ENCODE results near the gene WNK2. TPM values are rescaled to one million over a fixed set of nuclear protein-coding genes. Genes with fewer than 3 reads are reported as not detected.
"Not testable (repeated sequence)": the region's sequence is repeated elsewhere in the genome, so short reads cannot be mapped to it uniquely, and the experiment has no call there.

WNK2 gene
- polyA plus RNA-seq, 1 donor, result 80.4 TPM

- WGBS (ENCODE audit: insufficient coverage, low lambda C conversion rate), result 83% methylated on average over 4 of the region's 8 CpGs
- H3K4me3 ChIP-seq (ENCODE audit: low read length); H3K9me3 ChIP-seq (ENCODE audit: control insufficient read depth, low read depth, low read length); H3K27ac ChIP-seq (ENCODE audit: low read length); H3K27me3 ChIP-seq (ENCODE audit: control insufficient read depth, insufficient read depth, low read length); H3K4me1 ChIP-seq (ENCODE audit: control insufficient read depth, insufficient read depth, low read length); DNase-seq; H3K36me3 ChIP-seq (ENCODE audit: control insufficient read depth, insufficient read depth, low read length): not testable (repeated sequence)
Observed at GRCh38 chr9:93359907-93360306, 176.0 kb downstream of the WNK2 start.

- Histone ChIP-seq H3K9me3 (ENCODE audit: control insufficient read depth, low read depth, low read length) (peaks cover 5% of the 10 kb centered on the region), H3K27me3 (ENCODE audit: control insufficient read depth, insufficient read depth, low read length) (no peaks in the 10 kb centered on the region), H3K4me1 (ENCODE audit: control insufficient read depth, insufficient read depth, low read length) (no peaks in the 10 kb centered on the region), H3K4me3 (ENCODE audit: low read length) (no peak overlapping the region), H3K36me3 (ENCODE audit: control insufficient read depth, insufficient read depth, low read length) (no peaks in the 10 kb centered on the region), H3K27ac (ENCODE audit: low read length) (no peak overlapping the region)
- 100% methylated on average over 2 of the region's 3 CpGs for WGBS (ENCODE audit: insufficient coverage, low lambda C conversion rate)
- no peak for DNase-seq
Observed at GRCh38 chr9:93361995-93362394, 178.1 kb downstream of the WNK2 start.

- no peaks in the 10 kb centered on the region for H3K4me1 ChIP-seq (ENCODE audit: control insufficient read depth, insufficient read depth, low read length)
- no peak for DNase-seq
- no peaks in the 10 kb centered on the region for H3K36me3 ChIP-seq (ENCODE audit: control insufficient read depth, insufficient read depth, low read length)
- no CpG with 5 or more reads among the region's 2 CpGs for WGBS (ENCODE audit: insufficient coverage, low lambda C conversion rate)
- H3K4me3 ChIP-seq (ENCODE audit: low read length), result no peak overlapping the region
- no peaks in the 10 kb centered on the region for H3K27me3 ChIP-seq (ENCODE audit: control insufficient read depth, insufficient read depth, low read length)
- no peak overlapping the region for H3K27ac ChIP-seq (ENCODE audit: low read length)
- peaks cover 5% of the 10 kb centered on the region for H3K9me3 ChIP-seq (ENCODE audit: control insufficient read depth, low read depth, low read length)
Observed at GRCh38 chr9:93364734-93365426, 180.9 kb downstream of the WNK2 start.

DNA sequence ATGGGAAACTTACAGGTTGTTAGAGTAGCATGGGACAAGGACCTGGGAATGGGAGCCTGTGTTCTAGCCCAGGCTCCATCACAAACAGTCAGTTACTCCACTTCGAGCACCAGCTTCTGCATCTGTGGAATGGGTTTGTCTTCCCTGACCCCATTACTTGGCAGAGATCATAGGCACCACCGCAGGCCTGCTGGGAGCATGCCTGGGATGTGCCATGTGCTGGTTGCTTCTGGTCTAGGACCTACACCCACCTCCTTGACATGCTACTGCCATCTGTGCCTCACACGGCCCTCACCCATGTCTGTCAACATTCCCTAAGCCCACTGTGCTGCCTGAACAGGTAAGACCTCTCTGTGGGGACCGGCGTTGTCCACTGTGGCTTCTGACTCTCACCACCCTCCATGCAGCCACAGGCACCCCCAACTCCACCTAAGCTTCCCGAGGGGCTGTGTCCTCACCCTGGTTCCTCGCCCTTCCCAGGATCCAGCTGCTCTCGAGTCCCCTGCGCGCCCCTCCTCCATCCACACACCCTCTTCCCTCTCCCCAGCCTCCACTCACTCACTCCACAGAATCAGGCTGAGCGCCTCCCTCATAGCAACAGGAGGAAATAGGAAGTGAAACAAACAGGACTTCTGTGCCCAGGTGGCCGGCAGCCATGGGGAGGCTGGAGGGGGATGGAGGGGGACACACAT is 181.6 kb downstream of the WNK2 start:
- H3K4me3 ChIP-seq (ENCODE audit: low read length), result no peak overlapping the region
- WGBS (ENCODE audit: insufficient coverage, low lambda C conversion rate), result no CpG with 5 or more reads among the region's 12 CpGs
- no peaks in the 10 kb centered on the region for H3K36me3 ChIP-seq (ENCODE audit: control insufficient read depth, insufficient read depth, low read length)
- H3K4me1 ChIP-seq (ENCODE audit: control insufficient read depth, insufficient read depth, low read length), result no peaks in the 10 kb centered on the region
- no peaks in the 10 kb centered on the region for H3K27me3 ChIP-seq (ENCODE audit: control insufficient read depth, insufficient read depth, low read length)
- H3K9me3 ChIP-seq (ENCODE audit: control insufficient read depth, low read depth, low read length), result peaks cover 5% of the 10 kb centered on the region
- no peak for DNase-seq
- no peak overlapping the region for H3K27ac ChIP-seq (ENCODE audit: low read length)

DNA sequence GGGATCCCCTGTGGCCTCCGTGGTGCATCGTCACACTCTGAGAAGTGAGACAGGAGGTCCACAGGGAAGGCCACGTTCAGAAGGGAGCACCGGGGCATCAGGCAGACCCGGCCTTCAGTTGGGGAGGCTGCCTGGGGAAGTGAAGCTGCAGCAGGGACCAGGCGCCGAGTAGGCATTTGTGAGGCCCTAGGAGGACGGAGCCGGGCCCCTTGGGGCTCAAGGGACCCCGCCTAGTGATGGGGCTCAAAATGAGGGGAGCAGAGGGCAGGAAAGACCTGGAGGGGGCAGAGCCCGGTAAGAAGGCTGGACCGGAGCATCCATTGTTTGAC is 182.1 kb downstream of the WNK2 start:
- Histone ChIP-seq H3K36me3 (ENCODE audit: control insufficient read depth, insufficient read depth, low read length) (no peaks in the 10 kb centered on the region), H3K27ac (ENCODE audit: low read length) (no peak overlapping the region), H3K9me3 (ENCODE audit: control insufficient read depth, low read depth, low read length) (peaks cover 5% of the 10 kb centered on the region), H3K4me3 (ENCODE audit: low read length) (no peak overlapping the region), H3K27me3 (ENCODE audit: control insufficient read depth, insufficient read depth, low read length) (no peaks in the 10 kb centered on the region), H3K4me1 (ENCODE audit: control insufficient read depth, insufficient read depth, low read length) (no peaks in the 10 kb centered on the region)
- 100% methylated on average over 1 of the region's 12 CpGs for WGBS (ENCODE audit: insufficient coverage, low lambda C conversion rate)
- DNase-seq, result no peak

DNA sequence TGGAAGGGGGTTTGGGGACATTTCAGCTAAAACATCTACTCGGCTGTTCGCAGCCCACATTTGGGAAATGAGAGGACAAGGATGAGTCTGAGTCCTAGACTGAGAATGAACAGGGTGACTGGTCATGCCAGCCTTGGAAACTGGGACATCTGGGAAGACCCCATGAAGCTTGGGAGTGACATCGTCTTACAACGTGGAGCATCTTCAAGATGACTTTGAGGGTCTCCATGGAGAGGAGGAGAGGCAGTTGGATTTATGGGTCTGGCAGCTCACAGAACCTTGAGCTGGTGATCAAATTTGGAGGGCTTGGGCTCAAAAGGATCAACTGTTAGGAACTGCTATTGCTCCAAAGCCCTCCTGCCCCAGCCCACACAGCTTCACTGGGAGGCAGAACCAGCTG is 182.5 kb downstream of the WNK2 start:
- not testable (repeated sequence) for H3K9me3 ChIP-seq (ENCODE audit: control insufficient read depth, low read depth, low read length); H3K27me3 ChIP-seq (ENCODE audit: control insufficient read depth, insufficient read depth, low read length); H3K27ac ChIP-seq (ENCODE audit: low read length); H3K36me3 ChIP-seq (ENCODE audit: control insufficient read depth, insufficient read depth, low read length); DNase-seq; H3K4me3 ChIP-seq (ENCODE audit: low read length); H3K4me1 ChIP-seq (ENCODE audit: control insufficient read depth, insufficient read depth, low read length)
- no CpG with 5 or more reads among the region's 4 CpGs for WGBS (ENCODE audit: insufficient coverage, low lambda C conversion rate)

GRCh38 chr9:93368437-93368836 is 184.5 kb downstream of the WNK2 start:
- Histone ChIP-seq H3K9me3 (ENCODE audit: control insufficient read depth, low read depth, low read length) (no peaks in the 10 kb centered on the region), H3K36me3 (ENCODE audit: control insufficient read depth, insufficient read depth, low read length) (no peaks in the 10 kb centered on the region), H3K4me3 (ENCODE audit: low read length) (no peak overlapping the region), H3K4me1 (ENCODE audit: control insufficient read depth, insufficient read depth, low read length) (no peaks in the 10 kb centered on the region), H3K27me3 (ENCODE audit: control insufficient read depth, insufficient read depth, low read length) (no peaks in the 10 kb centered on the region), H3K27ac (ENCODE audit: low read length) (no peak overlapping the region)
- no peak for DNase-seq
- WGBS (ENCODE audit: insufficient coverage, low lambda C conversion rate), result no CpG with 5 or more reads among the region's 1 CpG

GRCh38 chr9:93369686-93370085 is 185.7 kb downstream of the WNK2 start:
- no peaks in the 10 kb centered on the region for H3K27me3 ChIP-seq (ENCODE audit: control insufficient read depth, insufficient read depth, low read length)
- H3K4me3 ChIP-seq (ENCODE audit: low read length), result no peak overlapping the region
- WGBS (ENCODE audit: insufficient coverage, low lambda C conversion rate), result no CpG with 5 or more reads among the region's 1 CpG
- no peak for DNase-seq
- no peaks in the 10 kb centered on the region for H3K9me3 ChIP-seq (ENCODE audit: control insufficient read depth, low read depth, low read length)
- no peaks in the 10 kb centered on the region for H3K36me3 ChIP-seq (ENCODE audit: control insufficient read depth, insufficient read depth, low read length)
- H3K4me1 ChIP-seq (ENCODE audit: control insufficient read depth, insufficient read depth, low read length), result no peaks in the 10 kb centered on the region
- H3K27ac ChIP-seq (ENCODE audit: low read length), result no peak overlapping the region

Other genes starting within 250 kb of the WNK2 start
- 7.2 TPM for gene FGD3, start 236.6 kb upstream of the WNK2 start, polyA plus RNA-seq
- gene SUSD3, start 125.4 kb upstream of the WNK2 start, polyA plus RNA-seq, result 7.6 TPM
- gene CARD19, start 87.9 kb upstream of the WNK2 start, polyA plus RNA-seq, result 35.4 TPM
- 78.7 TPM for gene NINJ1, start 49.9 kb upstream of the WNK2 start, polyA plus RNA-seq